ENCODE measurements around the gene PARD3.

DNA sequence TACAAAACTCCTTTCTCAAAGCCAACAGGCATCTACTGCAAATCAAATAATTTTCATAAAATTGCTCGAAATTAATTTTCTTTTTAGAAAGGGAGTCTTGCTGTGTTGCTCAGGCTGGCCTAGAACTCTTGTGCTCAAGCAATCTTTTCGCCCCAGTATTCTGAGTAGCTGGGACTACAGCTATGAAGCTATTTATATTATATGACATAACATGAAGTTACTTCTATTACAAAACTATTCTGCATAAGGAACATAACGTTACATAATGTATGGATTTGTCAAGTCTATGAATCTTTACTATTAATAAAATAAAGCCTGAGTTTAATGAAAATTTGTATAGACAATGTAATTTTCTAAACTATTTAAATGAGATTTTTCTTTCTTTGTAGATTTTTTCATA, 415.0 kb downstream of the PARD3 start:
- TF ChIP-seq, protein P1, sequence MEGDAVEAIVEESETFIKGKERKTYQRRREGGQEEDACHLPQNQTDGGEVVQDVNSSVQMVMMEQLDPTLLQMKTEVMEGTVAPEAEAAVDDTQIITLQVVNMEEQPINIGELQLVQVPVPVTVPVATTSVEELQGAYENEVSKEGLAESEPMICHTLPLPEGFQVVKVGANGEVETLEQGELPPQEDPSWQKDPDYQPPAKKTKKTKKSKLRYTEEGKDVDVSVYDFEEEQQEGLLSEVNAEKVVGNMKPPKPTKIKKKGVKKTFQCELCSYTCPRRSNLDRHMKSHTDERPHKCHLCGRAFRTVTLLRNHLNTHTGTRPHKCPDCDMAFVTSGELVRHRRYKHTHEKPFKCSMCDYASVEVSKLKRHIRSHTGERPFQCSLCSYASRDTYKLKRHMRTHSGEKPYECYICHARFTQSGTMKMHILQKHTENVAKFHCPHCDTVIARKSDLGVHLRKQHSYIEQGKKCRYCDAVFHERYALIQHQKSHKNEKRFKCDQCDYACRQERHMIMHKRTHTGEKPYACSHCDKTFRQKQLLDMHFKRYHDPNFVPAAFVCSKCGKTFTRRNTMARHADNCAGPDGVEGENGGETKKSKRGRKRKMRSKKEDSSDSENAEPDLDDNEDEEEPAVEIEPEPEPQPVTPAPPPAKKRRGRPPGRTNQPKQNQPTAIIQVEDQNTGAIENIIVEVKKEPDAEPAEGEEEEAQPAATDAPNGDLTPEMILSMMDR (IDR thresholded peaks at IDR 0.05): no peak
- TF ChIP-seq POLR2A (IDR thresholded peaks at IDR 0.05) (no peak), POLR2AphosphoS5 (IDR thresholded peaks at IDR 0.05) (no peak)
